ENCODE data around the gene OPN3.

Gene OPN3

DNA sequence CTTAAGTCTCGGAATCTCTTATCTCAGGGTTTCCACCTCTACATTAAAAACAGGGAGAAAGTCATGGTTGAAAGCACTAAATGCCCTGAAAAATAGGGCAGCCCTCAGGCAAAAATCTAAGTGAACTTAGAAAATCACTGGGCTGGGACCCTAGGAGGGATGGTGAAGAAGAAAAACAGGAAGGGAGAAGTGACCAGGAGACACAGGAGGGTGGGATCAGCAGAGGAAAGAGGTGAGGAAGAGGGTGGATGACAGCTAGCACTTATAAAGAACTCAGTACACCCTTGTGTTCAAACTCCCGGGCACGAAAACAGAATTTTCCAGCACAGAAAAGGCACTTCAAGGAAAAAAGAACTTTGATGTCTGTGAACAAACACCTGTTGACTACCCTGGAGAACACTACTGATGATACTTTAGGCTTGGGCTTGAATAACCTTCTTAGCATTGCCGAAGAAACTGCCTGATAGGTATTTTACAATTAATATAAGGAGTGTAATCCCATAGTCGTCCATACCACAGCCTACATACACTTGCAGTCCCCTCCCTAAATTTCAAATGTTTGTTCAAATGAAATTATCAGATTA lies 2.0 kb downstream of the OPN3 start:
- ChIA-PET POLR2A (interaction anchor here (1.0 to 1.5 kb wide), 2 partner anchors 204 to 210 kb away, joined by 3 to 4 read pairs; partner anchors contain the start of gene EXO1), CTCF (interaction anchor here (0.9 to 1.1 kb wide), 2 partner anchors 11 to 12 kb away, joined by 4 to 6 read pairs; no protein-coding TSS in a partner anchor)
- DNase-seq (ENCODE audit: extremely low spot score), result no peak
- no peak for TF ChIP-seq HDGF (IDR thresholded peaks at IDR 0.05; ENCODE audit: borderline replicate concordance)
- no peak for TF ChIP-seq CTBP1 (IDR thresholded peaks at IDR 0.05; ENCODE audit: borderline replicate concordance)
- no peak for TF ChIP-seq NFRKB (IDR thresholded peaks at IDR 0.05)
- no peak for TF ChIP-seq FOXA1 (IDR thresholded peaks at IDR 0.05)
- TF ChIP-seq FOXM1 (IDR thresholded peaks at IDR 0.05; ENCODE audit: borderline replicate concordance), result no peak
- no peak for TF ChIP-seq LEF1 (IDR thresholded peaks at IDR 0.05; ENCODE audit: borderline replicate concordance)
- TF ChIP-seq BHLHE40 (IDR thresholded peaks at IDR 0.05; ENCODE audit: borderline replicate concordance), result no peak
- TF ChIP-seq SP1 (IDR thresholded peaks at IDR 0.05), result no peak
- TF ChIP-seq FOXK2 (IDR thresholded peaks at IDR 0.05), result no peak
- no peak for TF ChIP-seq SUZ12 (IDR thresholded peaks at IDR 0.05)

DNA sequence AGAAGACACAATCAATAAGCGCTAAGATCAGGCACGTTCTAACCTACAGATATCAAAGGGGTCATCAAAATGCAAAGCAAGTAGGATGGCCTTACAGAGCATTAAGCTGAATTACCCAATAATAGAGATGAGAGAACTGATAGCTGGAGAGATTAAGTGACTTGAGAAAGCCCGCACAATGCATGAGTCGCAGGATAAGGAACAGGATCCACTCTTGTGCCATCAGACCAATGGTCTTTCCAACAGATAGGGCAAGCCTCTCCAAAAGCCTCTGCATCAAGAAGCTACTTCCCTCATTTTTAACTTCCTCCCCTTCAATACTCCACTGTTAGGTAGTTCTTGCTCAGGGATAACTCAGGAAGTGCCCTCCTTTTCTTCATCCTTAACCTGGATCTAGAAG lies 2.6 kb downstream of the OPN3 start:
- ChIA-PET POLR2A (no interaction called here), CTCF (interaction anchor here (0.9 to 1.1 kb wide), 2 partner anchors 10 to 12 kb away, joined by 4 to 6 read pairs; no protein-coding TSS in a partner anchor)
- no peak for TF ChIP-seq LEF1 (IDR thresholded peaks at IDR 0.05; ENCODE audit: borderline replicate concordance)
- no peak for TF ChIP-seq SUZ12 (IDR thresholded peaks at IDR 0.05)
- no peak for TF ChIP-seq FOXM1 (IDR thresholded peaks at IDR 0.05; ENCODE audit: borderline replicate concordance)
- TF ChIP-seq HDGF (IDR thresholded peaks at IDR 0.05; ENCODE audit: borderline replicate concordance), result no peak
- no peak for TF ChIP-seq TARDBP (IDR thresholded peaks at IDR 0.05)
- TF ChIP-seq FOXA1 (IDR thresholded peaks at IDR 0.05), result no peak
- TF ChIP-seq FOXK2 (IDR thresholded peaks at IDR 0.05), result no peak
- no peak for TF ChIP-seq CTBP1 (IDR thresholded peaks at IDR 0.05; ENCODE audit: borderline replicate concordance)
- no peak for TF ChIP-seq ARNT (IDR thresholded peaks at IDR 0.05)
- TF ChIP-seq ELF4 (IDR thresholded peaks at IDR 0.05), result no peak
- no peak for TF ChIP-seq SP1 (IDR thresholded peaks at IDR 0.05)
- no peak for TF ChIP-seq BHLHE40 (IDR thresholded peaks at IDR 0.05; ENCODE audit: borderline replicate concordance)
- no peak for TF ChIP-seq ZNF384 (IDR thresholded peaks at IDR 0.05)
- TF ChIP-seq, protein P1, sequence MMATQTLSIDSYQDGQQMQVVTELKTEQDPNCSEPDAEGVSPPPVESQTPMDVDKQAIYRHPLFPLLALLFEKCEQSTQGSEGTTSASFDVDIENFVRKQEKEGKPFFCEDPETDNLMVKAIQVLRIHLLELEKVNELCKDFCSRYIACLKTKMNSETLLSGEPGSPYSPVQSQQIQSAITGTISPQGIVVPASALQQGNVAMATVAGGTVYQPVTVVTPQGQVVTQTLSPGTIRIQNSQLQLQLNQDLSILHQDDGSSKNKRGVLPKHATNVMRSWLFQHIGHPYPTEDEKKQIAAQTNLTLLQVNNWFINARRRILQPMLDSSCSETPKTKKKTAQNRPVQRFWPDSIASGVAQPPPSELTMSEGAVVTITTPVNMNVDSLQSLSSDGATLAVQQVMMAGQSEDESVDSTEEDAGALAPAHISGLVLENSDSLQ (IDR thresholded peaks at IDR 0.05), result no peak
- no peak for TF ChIP-seq L3MBTL2 (conservative IDR thresholded peaks at IDR 0.05)
- no peak for TF ChIP-seq NFRKB (IDR thresholded peaks at IDR 0.05)
- no peak for DNase-seq (ENCODE audit: extremely low spot score)

DNA sequence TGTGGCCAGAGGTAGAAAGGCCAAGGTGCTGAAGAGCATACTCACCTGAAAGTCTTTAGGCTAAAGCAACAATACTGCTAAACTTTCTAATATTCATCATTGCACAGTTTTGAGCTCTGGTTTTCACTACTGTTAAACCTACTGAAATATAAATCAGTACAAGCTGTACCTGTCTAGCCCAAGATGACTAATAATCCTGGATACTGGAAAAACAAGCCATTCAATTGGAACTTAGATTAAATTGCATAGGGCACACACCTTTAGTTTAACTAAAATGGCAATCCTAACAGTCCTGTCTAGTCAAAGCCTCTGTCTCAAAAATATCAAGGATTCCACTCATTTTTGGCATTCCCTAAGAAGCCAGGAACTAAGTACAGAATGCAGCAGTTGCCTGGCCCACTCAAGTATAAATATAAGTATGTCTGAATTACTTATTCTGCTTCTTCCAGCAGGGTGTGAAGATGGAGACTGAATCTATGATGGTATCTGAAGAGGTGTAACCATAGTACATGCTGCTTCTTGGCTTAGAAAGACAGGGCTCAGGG lies 3.1 kb downstream of the OPN3 start:
- CTCF ChIA-PET, result interaction anchor here (1.1 to 1.5 kb wide), 2 partner anchors 10 to 11 kb away, joined by 5 to 6 read pairs; no protein-coding TSS in a partner anchor
- no peak for TF ChIP-seq CTBP1 (IDR thresholded peaks at IDR 0.05; ENCODE audit: borderline replicate concordance)
- TF ChIP-seq HDGF (IDR thresholded peaks at IDR 0.05; ENCODE audit: borderline replicate concordance), result 0 out of 2 replicates have a peak, but pooled peaks have one; percentile 37
- no peak for TF ChIP-seq ARNT (IDR thresholded peaks at IDR 0.05)
- TF ChIP-seq FOXM1 (IDR thresholded peaks at IDR 0.05; ENCODE audit: borderline replicate concordance), result no peak
- TF ChIP-seq FOXA1 (IDR thresholded peaks at IDR 0.05), result no peak
- no peak for TF ChIP-seq SP1 (IDR thresholded peaks at IDR 0.05)
- no peak for TF ChIP-seq BHLHE40 (IDR thresholded peaks at IDR 0.05; ENCODE audit: borderline replicate concordance)
- TF ChIP-seq, protein P1 (IDR thresholded peaks at IDR 0.05), result no peak
- no peak for TF ChIP-seq NFRKB (IDR thresholded peaks at IDR 0.05)
- DNase-seq (ENCODE audit: extremely low spot score), result no peak
- POLR2A ChIA-PET, result interaction anchor here (0.6 kb wide), 1 partner anchor 11 kb away, joined by 3 read pairs; no protein-coding TSS in a partner anchor

DNA sequence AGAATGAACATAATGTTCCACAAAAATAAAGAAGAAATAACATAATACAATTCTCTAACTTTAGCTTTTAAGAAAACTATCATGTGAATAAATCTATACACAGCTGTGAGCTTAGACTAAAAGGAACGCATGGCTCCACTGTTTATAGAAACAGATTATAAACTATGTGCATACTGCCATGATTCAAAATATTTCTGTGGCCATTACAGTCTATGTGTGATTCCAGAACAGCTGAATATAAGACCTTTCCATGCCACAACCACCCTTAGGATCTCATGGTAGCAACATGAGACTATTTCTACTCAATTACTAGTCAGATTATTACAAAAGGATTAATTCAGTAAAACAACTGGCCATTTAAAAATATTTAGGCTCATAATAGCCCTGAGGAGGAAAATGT lies 3.9 kb downstream of the OPN3 start:
- ChIA-PET CTCF (interaction anchor here (1.5 kb wide), 1 partner anchor 9 kb away, joined by 5 read pairs; no protein-coding TSS in a partner anchor), POLR2A (interaction anchor here (0.6 kb wide), 2 partner anchors 10 to 212 kb away, joined by 3 read pairs; partner anchors contain the start of gene EXO1)

DNA sequence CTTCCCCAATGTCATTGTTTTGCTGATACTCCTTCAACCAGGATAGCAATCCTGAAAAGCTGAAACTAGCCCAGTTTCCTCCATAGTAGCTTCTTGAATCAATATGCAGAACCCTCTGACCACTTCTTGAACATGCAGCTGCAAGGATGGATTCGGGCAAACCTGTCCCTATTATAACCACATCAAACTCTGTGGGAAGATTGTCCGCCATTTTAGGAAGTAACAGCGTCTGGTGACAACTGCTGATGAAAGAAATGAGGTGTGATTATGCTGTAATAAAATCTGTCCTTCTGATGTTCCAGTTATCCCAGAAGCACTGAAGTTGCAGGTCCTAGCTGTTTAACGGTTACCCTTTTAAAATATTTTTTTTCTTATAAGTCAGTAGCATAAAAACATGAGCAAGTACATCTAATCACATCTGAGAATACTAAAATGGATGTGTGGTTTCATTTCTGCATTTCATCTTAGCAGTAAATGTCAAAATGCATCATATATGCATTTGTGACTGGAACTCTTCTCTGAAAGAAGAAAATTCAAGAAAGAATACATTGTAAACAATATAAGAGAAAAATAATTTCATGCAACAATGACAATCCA lies 4.5 kb downstream of the OPN3 start:
- ChIA-PET CTCF (interaction anchor here (1.5 kb wide), 1 partner anchor 8 kb away, joined by 5 read pairs; no protein-coding TSS in a partner anchor), POLR2A (interaction anchor here (0.6 kb wide), 1 partner anchor 212 kb away, joined by 3 read pairs; the partner anchor contains the start of gene EXO1)
- no peak for TF ChIP-seq FOXA1 (IDR thresholded peaks at IDR 0.05)
- TF ChIP-seq, protein P1 (IDR thresholded peaks at IDR 0.05), result no peak
- no peak for TF ChIP-seq HDGF (IDR thresholded peaks at IDR 0.05; ENCODE audit: borderline replicate concordance)
- no peak for TF ChIP-seq BHLHE40 (IDR thresholded peaks at IDR 0.05; ENCODE audit: borderline replicate concordance)
- no peak for TF ChIP-seq SUZ12 (IDR thresholded peaks at IDR 0.05)
- TF ChIP-seq L3MBTL2 (conservative IDR thresholded peaks at IDR 0.05), result no peak
- TF ChIP-seq ARNT (IDR thresholded peaks at IDR 0.05), result no peak
- no peak for TF ChIP-seq ZNF384 (IDR thresholded peaks at IDR 0.05)
- no peak for TF ChIP-seq FOXK2 (IDR thresholded peaks at IDR 0.05)
- TF ChIP-seq NFRKB (IDR thresholded peaks at IDR 0.05), result no peak
- no peak for TF ChIP-seq TARDBP (IDR thresholded peaks at IDR 0.05)
- TF ChIP-seq SP1 (IDR thresholded peaks at IDR 0.05), result no peak
- no peak for TF ChIP-seq LEF1 (IDR thresholded peaks at IDR 0.05; ENCODE audit: borderline replicate concordance)
- TF ChIP-seq FOXM1 (IDR thresholded peaks at IDR 0.05; ENCODE audit: borderline replicate concordance), result no peak
- no peak for TF ChIP-seq ELF4 (IDR thresholded peaks at IDR 0.05)
- TF ChIP-seq CTBP1 (IDR thresholded peaks at IDR 0.05; ENCODE audit: borderline replicate concordance), result no peak
- no peak for DNase-seq (ENCODE audit: extremely low spot score)

More for the DNA sequence above, 3.9 kb downstream of the OPN3 start:
- DNase-seq (ENCODE audit: extremely low spot score), result no peak
- TF ChIP-seq, protein P1 (IDR thresholded peaks at IDR 0.05), result no peak
- TF ChIP-seq FOXA1 (IDR thresholded peaks at IDR 0.05), result no peak

All from HEK293T (cell line).